GM12891 (cell line): ENCODE measurements around the gene USP9X.

ENCODE experiments used
- PAX5 ChIP-seq: IDR thresholded peaks from 2 replicates; pipeline ENCODE4 v1.6.1; 2011; ENCODE audit warnings: low read length, moderate library complexity, mild to moderate bottlenecking; ENCODE audit not compliant: insufficient read depth, severe bottlenecking
- POLR2A ChIP-seq: IDR thresholded peaks from 2 replicates; pipeline ENCODE4 v1.6.1; 2011; ENCODE audit warnings: low read depth, low read length, control low read depth
- POLR2AphosphoS5 ChIP-seq: IDR thresholded peaks from 2 replicates; pipeline ENCODE4 v1.6.1; 2011; ENCODE audit warnings: low read depth, low read length, control low read depth

DNA sequence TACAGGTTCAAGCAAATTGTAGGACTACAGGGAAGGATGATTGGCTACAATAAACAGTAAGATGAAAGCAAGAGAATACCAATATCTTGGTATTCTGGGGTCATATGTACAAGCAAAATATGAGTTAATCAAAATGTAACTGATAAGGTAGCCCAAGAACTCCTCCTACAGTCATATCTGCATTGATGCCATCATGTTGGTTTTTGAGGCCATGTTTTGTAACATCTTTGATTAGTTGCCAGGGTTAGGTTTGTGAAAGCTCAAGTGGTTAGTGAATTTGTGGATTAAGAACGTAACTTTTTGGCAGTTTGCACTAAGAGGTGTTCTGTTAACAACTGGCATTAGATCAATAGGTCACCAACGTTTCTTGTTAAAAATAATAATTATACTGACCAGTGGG is 59.6 kb downstream of the USP9X start:
- TF ChIP-seq POLR2A = no peak
- no peak for TF ChIP-seq PAX5
- no peak for TF ChIP-seq POLR2AphosphoS5
